GM10847 (cell line): ENCODE results near the gene KRTAP1-4.
"Not testable (repeated sequence)": the region's sequence is repeated elsewhere in the genome, so short reads cannot be mapped to it uniquely, and the experiment has no call there.

Experiments
- POLR2A ChIP-seq: IDR thresholded peaks from 2 replicates; pipeline ENCODE4 v1.6.1; 2011; ENCODE audit not compliant: insufficient read length; ENCODE audit errors: extremely low read depth

KRTAP1-4 gene

DNA sequence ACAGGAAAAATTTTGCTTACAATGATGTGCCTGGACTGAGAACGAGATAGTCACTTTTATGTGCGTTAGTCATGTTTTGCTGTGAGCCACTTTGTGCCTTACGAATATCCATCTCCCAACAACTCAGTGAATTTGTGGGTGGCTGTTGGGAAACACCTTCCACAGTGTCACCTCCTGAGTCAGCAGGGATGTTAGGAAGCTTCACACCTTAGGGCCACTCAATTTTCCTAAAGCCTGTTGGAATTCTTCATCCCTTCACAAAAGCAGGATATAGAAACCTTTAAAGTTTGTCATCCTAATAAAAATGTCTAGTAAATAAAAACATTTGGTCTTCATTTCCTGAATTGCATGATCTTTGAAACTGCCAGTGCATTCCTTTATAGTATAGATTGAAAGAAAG lies 16.8 kb downstream of the KRTAP1-4 start:
- no peak for TF ChIP-seq POLR2A

DNA sequence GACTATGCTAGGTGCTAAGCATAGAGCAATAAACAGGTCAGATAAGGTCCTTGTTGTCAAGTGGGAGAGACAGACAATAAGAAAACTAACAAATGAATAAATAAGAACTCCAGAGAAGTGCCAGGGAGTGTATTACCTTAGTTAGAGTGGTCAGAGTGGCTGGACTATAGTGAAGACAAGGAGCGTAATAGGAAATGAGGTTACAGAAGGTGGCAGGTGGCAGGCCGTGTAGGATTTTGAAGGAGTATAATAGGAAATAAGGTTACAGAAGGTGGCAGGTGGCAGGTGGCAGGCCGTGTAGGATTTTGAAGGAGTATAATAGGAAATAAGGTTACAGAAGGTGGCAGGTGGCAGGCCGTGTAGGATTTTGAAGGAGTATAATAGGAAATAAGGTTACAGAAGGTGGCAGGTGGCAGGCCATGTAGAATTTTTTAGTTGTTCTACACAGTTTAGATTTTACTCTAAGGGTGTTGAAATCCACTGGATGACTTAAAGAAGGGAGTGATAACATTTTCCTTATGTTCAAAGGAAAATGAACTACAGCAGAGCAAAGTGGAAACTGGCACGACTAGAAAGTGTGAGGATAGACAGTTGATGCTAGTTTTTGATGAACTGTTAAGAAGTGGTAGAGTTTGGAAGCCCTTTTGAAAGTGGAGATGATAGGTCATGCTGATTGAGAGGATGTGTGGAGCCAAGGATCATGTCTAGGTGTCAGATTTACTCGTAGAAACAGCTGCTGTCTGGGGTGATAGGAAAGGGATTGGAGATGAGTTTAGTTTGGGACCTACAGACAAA lies 17.5 kb downstream of the KRTAP1-4 start:
- TF ChIP-seq POLR2A = no peak

DNA sequence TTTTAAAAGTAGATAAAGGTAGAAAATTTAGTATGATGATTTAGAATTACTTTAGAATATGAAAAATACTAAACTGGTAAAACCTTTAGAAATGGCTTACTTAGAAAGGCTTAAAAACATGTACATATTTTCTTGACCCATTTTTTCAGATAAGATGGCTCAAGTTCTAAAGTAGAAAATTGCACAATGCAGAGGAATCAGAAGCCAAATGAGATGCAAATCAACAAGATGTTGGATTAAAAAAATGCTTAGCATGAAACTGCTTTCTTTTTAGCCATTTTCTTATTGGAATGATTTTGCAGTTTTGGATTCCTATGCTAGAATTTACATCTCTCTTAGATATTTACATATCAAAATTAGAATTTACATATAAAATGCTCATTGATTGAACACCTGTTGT lies 19.6 kb downstream of the KRTAP1-4 start:
- no peak for TF ChIP-seq POLR2A

DNA sequence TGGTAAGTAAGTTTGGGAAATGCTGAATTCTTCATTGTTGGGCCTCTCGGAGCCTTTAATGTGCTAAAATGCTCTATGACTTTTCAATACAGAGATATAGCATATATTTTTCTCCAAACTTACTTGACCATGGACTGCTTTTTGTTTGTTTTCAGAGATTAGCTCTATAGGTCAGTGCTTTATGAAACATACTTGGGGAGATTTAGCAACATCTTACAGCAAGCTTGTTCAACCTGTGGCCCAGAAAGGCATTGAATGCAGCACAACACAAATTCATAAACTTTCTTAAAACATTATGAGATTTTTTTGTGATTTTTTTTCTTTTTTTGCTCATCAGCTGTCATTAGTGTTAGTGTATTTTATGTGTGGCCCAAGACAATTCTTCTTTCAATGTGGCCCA lies 20.1 kb downstream of the KRTAP1-4 start:
- TF ChIP-seq POLR2A = no peak

DNA sequence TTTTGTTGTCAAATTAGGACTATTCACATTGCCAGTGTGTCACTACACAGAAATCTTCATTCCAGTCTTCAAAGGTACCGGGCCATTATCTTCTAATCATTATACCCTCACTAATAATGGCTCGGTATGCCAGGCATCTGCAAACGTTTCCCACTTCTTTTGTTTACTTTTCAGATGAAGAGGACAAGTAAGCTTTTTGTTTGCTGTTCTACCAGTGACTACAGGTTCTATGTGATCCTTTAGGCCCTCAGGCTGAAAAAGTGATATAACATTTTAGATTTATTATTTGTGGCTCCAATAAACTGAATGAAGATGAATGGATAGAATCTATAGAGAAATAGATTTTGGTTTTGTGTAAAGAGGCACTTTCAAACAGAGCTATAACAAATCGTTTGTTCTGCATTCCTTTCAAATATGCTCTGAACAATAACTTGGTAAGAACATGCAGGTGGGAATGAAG lies 20.7 kb downstream of the KRTAP1-4 start:
- no peak for TF ChIP-seq POLR2A

DNA sequence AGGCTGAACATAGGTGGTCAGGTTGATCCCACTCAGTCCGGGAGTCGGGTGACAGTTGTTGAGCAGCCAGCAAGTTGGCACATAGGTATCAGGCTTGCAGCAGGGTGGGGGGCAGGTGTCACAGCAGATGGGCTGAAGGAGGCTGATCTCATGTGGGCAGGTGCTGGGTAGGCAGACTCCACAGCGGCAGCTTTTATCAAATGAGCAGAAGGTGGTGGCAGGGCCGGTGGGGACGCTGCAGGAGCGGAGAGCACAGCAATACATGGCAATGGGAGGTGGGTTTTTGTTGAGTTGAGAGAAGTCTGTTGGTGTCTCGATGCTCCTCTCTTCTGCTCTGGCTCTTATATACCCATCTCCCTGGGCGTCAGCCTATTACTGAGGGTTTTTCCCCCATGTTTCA lies 21.2 kb downstream of the KRTAP1-4 start, which contains the start of gene KRTAP3-1:
TSS of gene KRTAP3-1 (minus strand) at position 318 of the 400 bp plus-strand sequence. CDS start at position 264, 54 bp downstream.
- no peak for TF ChIP-seq POLR2A

DNA sequence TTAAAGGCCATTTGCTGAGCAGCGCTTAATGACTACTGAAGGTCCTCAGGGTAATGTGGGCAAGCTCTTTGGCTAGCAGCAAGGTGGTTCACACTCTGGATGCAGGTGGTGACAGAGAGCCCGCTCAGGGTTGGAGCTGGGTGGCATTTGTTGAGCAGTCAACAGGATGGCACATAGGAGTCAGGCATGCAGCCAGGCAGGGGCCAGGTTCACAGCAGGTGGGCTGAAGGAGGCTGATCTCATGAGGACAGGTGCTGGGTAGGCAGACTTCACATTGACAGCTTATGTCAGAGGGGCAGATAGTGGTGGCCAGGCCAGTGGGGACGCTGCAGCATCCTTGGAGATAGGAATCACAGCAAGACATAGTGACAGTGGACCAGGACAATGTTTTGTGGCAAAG lies 25.6 kb downstream of the KRTAP1-4 start:
- TF ChIP-seq POLR2A = no peak

- TF ChIP-seq POLR2A = no peak
These were observed 26.1 kb downstream of the KRTAP1-4 start for GRCh38 chr17:41003926-41004325.

DNA sequence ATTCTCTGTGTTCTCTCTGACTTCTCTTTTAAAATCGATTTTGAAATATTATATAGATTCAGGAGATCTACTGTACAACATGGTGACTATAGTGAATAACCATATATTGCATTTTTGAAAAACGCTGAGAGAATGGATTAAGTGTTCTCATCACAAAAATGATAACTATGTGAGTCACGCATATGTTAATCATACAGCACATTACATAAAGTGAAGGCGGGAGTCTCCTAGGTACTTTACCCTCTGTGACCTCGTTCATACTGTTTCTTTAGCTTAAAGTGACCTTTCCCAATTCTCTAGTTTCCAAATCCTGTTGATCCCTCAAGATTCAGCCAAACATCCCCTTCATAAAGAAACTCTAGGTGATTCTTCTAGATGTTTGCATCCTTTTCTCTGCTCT lies 27.2 kb downstream of the KRTAP1-4 start:
- no peak for TF ChIP-seq POLR2A

GRCh38 chr17:41001795-41002194 lies 28.2 kb downstream of the KRTAP1-4 start:
- TF ChIP-seq POLR2A = no peak

DNA sequence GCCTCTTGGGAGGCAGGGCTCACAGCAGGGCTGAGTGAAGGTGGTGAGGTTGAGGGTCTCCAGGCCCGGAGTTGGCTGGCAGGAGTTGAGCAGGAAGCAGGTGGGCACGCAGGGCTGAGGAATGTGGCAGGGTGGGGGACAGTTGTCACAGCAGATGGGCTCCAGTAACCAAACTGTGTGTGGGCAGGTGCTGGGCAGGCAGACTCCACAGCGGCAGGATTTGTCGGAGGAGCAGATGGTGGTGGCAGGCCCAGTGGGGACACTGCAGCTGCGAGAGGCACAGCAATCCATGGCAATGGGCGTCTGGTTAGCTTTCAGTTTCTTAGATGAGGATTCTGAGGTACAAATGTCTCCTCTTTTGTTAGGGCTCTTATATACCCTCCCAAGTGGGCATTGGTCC lies 30.4 kb downstream of the KRTAP1-4 start, which contains the start of gene KRTAP3-2:
TSS of gene KRTAP3-2 (minus strand) at position 344 of the 400 bp plus-strand sequence. CDS start at position 291, 53 bp downstream.
- TF ChIP-seq POLR2A = not testable (repeated sequence)

DNA sequence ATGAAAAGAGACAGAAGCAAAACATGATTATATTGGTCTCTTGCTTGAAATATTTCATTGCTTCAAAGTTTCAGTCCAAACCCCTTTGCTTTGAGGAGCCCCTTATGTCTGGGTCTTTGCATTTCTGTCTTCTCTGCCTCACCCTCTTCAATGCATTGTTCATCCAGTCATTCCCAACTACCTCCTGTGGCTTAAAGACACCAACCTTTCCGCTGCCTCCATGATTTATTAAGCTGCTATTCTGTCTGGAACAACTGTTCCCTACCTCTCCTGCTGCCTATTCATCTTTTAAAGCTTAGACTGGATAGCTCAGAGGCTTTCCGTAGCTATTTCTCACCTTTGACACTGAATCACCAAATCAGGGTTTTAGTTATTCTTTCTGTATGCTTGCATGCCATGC lies 32.6 kb downstream of the KRTAP1-4 start:
- no peak for TF ChIP-seq POLR2A

GRCh38 chr17:40996829-40997228 lies 33.2 kb downstream of the KRTAP1-4 start:
- no peak for TF ChIP-seq POLR2A

DNA sequence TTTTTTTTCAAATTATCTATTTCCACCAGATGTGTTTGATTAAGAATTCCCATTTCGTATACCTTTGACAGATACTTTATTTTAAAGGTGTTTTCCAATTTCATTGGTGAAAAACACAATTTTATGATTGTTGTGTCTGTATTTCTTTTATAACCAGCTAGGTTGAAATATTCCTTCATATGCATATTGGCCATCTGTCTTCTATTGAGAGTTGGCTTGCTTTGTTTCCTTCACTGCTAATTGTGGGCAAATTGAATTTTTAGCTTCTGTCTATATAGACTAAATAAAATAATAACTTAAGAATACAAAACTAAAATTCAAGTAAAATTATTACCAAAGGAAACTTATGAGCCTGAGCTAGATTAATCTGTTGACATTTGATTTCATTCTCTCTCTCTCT lies 34.9 kb downstream of the KRTAP1-4 start:
- TF ChIP-seq POLR2A = no peak

GRCh38 chr17:40993839-40994238 lies 36.2 kb downstream of the KRTAP1-4 start, which contains the start of gene KRTAP3-3:
TSS of gene KRTAP3-3 (minus strand) at chr17:40994164. CDS start at chr17:40994097, 67 bp downstream.
- TF ChIP-seq POLR2A = no peak

GRCh38 chr17:40993084-40993483 lies 36.9 kb downstream of the KRTAP1-4 start:
- no peak for TF ChIP-seq POLR2A

GRCh38 chr17:40992666-40993065 lies 37.3 kb downstream of the KRTAP1-4 start:
- no peak for TF ChIP-seq POLR2A
